ENCODE measurements around the gene CRCP.

- TF ChIP-seq, protein P1, sequence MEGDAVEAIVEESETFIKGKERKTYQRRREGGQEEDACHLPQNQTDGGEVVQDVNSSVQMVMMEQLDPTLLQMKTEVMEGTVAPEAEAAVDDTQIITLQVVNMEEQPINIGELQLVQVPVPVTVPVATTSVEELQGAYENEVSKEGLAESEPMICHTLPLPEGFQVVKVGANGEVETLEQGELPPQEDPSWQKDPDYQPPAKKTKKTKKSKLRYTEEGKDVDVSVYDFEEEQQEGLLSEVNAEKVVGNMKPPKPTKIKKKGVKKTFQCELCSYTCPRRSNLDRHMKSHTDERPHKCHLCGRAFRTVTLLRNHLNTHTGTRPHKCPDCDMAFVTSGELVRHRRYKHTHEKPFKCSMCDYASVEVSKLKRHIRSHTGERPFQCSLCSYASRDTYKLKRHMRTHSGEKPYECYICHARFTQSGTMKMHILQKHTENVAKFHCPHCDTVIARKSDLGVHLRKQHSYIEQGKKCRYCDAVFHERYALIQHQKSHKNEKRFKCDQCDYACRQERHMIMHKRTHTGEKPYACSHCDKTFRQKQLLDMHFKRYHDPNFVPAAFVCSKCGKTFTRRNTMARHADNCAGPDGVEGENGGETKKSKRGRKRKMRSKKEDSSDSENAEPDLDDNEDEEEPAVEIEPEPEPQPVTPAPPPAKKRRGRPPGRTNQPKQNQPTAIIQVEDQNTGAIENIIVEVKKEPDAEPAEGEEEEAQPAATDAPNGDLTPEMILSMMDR (IDR thresholded peaks at IDR 0.05): no peak
- TF ChIP-seq POLR2A (IDR thresholded peaks at IDR 0.05): no peak
These were observed 49.7 kb downstream of the CRCP start for GRCh38 chr7:66164356-66164755.

All from body of pancreas (tissue), 4 donors.